Endothelial cell of umbilical vein (primary cell): Measurements from ENCODE around the gene CRELD2. TPM values are rescaled to one million over a fixed set of nuclear protein-coding genes. Genes with fewer than 3 reads are reported as not detected.

Source experiments
- BruUV-seq: library from RNA; stranded (reverse); fragments of 400-500 nt; replicated peaks from 2 replicates; lab custom pipeline; 2021; lab: Mats Ljungman, UMichigan
- CTCF ChIA-PET: fragments of 300-600, 350-600 bp; sonication (Branson Sonifier 250); formaldehyde crosslinking; loops from one replicate; lab custom pipeline; 2021; ENCODE audit warnings: antibody characterized with exemption, inconsistent platforms; lab: Charles Lee
- POLR2A ChIA-PET: fragments of 300-600, 350-600 bp; sonication (Branson Sonifier 250); formaldehyde crosslinking; loops from one replicate; lab custom pipeline; 2021; ENCODE audit warnings: antibody characterized with exemption, inconsistent platforms; lab: Charles Lee
- DNase-seq: peaks from one replicate; pipeline ENCODE4 v3.0.0-alpha.2; 2011; ENCODE audit warnings: low read depth, low spot score
- FAIRE-seq: peaks from 2 replicates; lab custom pipeline; 2011; peaks lifted over from hg19 to GRCh38; lab: Jason Lieb, UNC
- H2AFZ ChIP-seq: 2 replicates; pipeline ENCODE4 v1.6.0; 2012; ENCODE audit warnings: low read depth, low read length, control low read depth, inconsistent platforms
- H3K27ac ChIP-seq: 2 replicates; pipeline ENCODE4 v1.5.1; 2011; ENCODE audit warnings: low read depth, mild to moderate bottlenecking, control low read depth, low read length, moderate library complexity; ENCODE audit not compliant: insufficient read depth
- H3K27me3 ChIP-seq, 2 experiments: 2 replicates each; pipeline versions ENCODE4 v1.6.0 to v1.6.1; 2011; ENCODE audit warnings: low read length in 2 of 2, mixed read lengths in 1 of 2; ENCODE audit not compliant: control insufficient read depth in 2 of 2, insufficient read depth in 2 of 2
- H3K36me3 ChIP-seq, 2 experiments: 2 replicates in 1 of 2; 3 replicates in 1 of 2; pipeline ENCODE4 v1.5.1; 2011; ENCODE audit warnings: low read length in 2 of 2, mild to moderate bottlenecking in 1 of 2, moderate library complexity in 1 of 2; ENCODE audit not compliant: control insufficient read depth in 2 of 2, insufficient read depth in 2 of 2; ENCODE audit errors: extremely low read depth in 1 of 2
- H3K4me1 ChIP-seq: 3 replicates; pipeline ENCODE4 v1.5.1; 2011; ENCODE audit warnings: mild to moderate bottlenecking, low read length; ENCODE audit not compliant: control insufficient read depth, insufficient read depth; ENCODE audit errors: extremely low read depth
- H3K4me2 ChIP-seq: 2 replicates; pipeline ENCODE4 v1.6.1; 2011; ENCODE audit warnings: low read length, control low read depth, mixed read lengths; ENCODE audit not compliant: insufficient read depth
- H3K4me3 ChIP-seq, 3 experiments: fragments of 200-600 bp in 1 of 3; sonication (generic), shearing (Covaris generic) in 1 of 3; replicated peaks in 1 of 3; 2 replicates each; pipeline ENCODE4 v1.5.1; 2011 to 2016; ENCODE audit warnings: control low read depth in 3 of 3, low read length in 3 of 3, mild to moderate bottlenecking in 2 of 3, inconsistent platforms in 1 of 3, low read depth in 1 of 3, moderate library complexity in 1 of 3; ENCODE audit not compliant: insufficient read depth in 1 of 3
- H3K79me2 ChIP-seq: 2 replicates; pipeline ENCODE4 v1.6.0; 2012; ENCODE audit warnings: low read length, inconsistent platforms; ENCODE audit not compliant: control insufficient read depth, insufficient read depth
- H3K9ac ChIP-seq: replicated peaks from 2 replicates; pipeline ENCODE3; 2011; ENCODE audit warnings: low read length, control low read depth; ENCODE audit not compliant: insufficient read depth; ENCODE audit errors: extremely low read depth
- H3K9me1 ChIP-seq: replicated peaks from 3 replicates; pipeline ENCODE4 v1.6.0; 2011; ENCODE audit warnings: mild to moderate bottlenecking, low read length; ENCODE audit not compliant: control insufficient read depth, insufficient read depth; ENCODE audit errors: extremely low read depth
- H3K9me3 ChIP-seq: replicated peaks from 2 replicates; pipeline ENCODE4 v1.5.1; 2012; ENCODE audit warnings: low read length, inconsistent platforms; ENCODE audit not compliant: control insufficient read depth, insufficient read depth
- H4K20me1 ChIP-seq: replicated peaks from 2 replicates; pipeline ENCODE3; 2011; ENCODE audit warnings: mild to moderate bottlenecking, low read length; ENCODE audit not compliant: control insufficient read depth, insufficient read depth; ENCODE audit errors: extremely low read depth
- CTCF ChIP-seq, 2 donors: IDR thresholded peaks; 1 replicate in 1 of 2; 2 replicates in 1 of 2; pipeline ENCODE4 v1.5.1; 2011; ENCODE audit warnings: low read length in 2 of 2, mild to moderate bottlenecking in 2 of 2, moderate library complexity in 2 of 2, control low read depth in 1 of 2, inconsistent platforms in 1 of 2, low read depth in 1 of 2; ENCODE audit not compliant: insufficient read depth in 1 of 2; ENCODE audit errors: extremely low read depth in 1 of 2
- EZH2 ChIP-seq: IDR thresholded peaks from 2 replicates; pipeline ENCODE4 v1.6.1; 2012; ENCODE audit warnings: borderline replicate concordance, low read depth, mild to moderate bottlenecking, moderate library complexity, low read length, inconsistent platforms; ENCODE audit not compliant: severe bottlenecking
- FOS ChIP-seq: IDR thresholded peaks from 2 replicates; pipeline ENCODE4 v1.6.1; 2011; ENCODE audit warnings: mild to moderate bottlenecking, low read length, moderate library complexity, borderline replicate concordance; ENCODE audit not compliant: insufficient read depth
- GATA2 ChIP-seq: IDR thresholded peaks from 2 replicates; pipeline ENCODE4 v1.7.0; 2011; ENCODE audit warnings: low read depth, mild to moderate bottlenecking, moderate library complexity, mixed read lengths, low read length; ENCODE audit not compliant: insufficient read length, insufficient read depth
- JUN ChIP-seq: IDR thresholded peaks from 2 replicates; pipeline ENCODE4 v1.6.1; 2011; ENCODE audit warnings: borderline replicate concordance, low read depth; ENCODE audit not compliant: insufficient read length, insufficient read depth
- MYC ChIP-seq: IDR thresholded peaks from one replicate; pipeline ENCODE4 v1.6.1; 2011; ENCODE audit warnings: mild to moderate bottlenecking, low read depth, low read length
- POLR2A ChIP-seq: IDR thresholded peaks from 2 replicates; pipeline ENCODE4 v1.6.1; 2012; ENCODE audit warnings: low read depth, mild to moderate bottlenecking, control low read depth, low read length
- POLR2AphosphoS5 ChIP-seq: IDR thresholded peaks from 2 replicates; pipeline ENCODE4 v1.6.1; 2012; ENCODE audit warnings: low read depth, mild to moderate bottlenecking, control low read depth, low read length, moderate library complexity; ENCODE audit not compliant: insufficient read depth
- dilution Hi-C: fragments of 300-500 bp; cut with MboI; formaldehyde crosslinking; loops from one replicate; pipeline ENCODE4 v1.15.0; 2019; ENCODE audit warnings: low sequenced_read_pairs; ENCODE audit not compliant: extremely low pct_ligation_motif_present
- intact Hi-C: fragments of 100-400 bp; cut with micrococcal nuclease; formaldehyde crosslinking; loops from one replicate; pipeline ENCODE4 v1.10.0; 2022
- polyA plus RNA-seq, 4 experiments: library from polyadenylated mRNA; depleted of rRNA in 3 of 4; stranded (reverse) in 3 of 4; unstranded in 1 of 4; fragments of >200 nt; gene quantifications; 2 replicates each; pipeline versions ENCODE4 v1.2.1 to v1.2.3, GENCODE V29; 2011 to 2012; ENCODE audit warnings: missing spikeins in 1 of 4
- total RNA-seq: library from RNA; stranded (reverse); gene quantifications from 2 replicates; pipeline ENCODE4 v1.2.3, GENCODE V29; 2021

The CRELD2 gene
- total and polyA plus RNA-seq, 2 donors (not counting 3 experiments of a cell fraction or from before 2014, with no cell fraction given) = 71.0 to 86.3 TPM

GRCh38 chr22:49975543-49976389, 57.3 kb downstream of the CRELD2 start:
- TF ChIP-seq MYC (no peak), FOS (no peak), CTCF (IDR thresholded peaks at IDR 0.05; ENCODE audit: extremely low read depth in 1 of 2, insufficient read depth in 1 of 2, low read depth in 1 of 2, low read length in 2 of 2) (no peak), JUN (no peak), POLR2A (no peak), EZH2 (no peak), POLR2AphosphoS5 (no peak), GATA2 (no peak)
- no peaks in the 10 kb centered on the region for H3K9me1 ChIP-seq
- H3K4me1 ChIP-seq = peaks cover 5% of the 10 kb centered on the region
- intact Hi-C loops = loop anchor here (10.0 kb wide), 1 partner anchor 229 kb away; the partner anchor contains the start of gene SELENOO
- H3K36me3 ChIP-seq = no peaks in the 10 kb centered on the region
- ChIA-PET POLR2A (no interaction called here), CTCF (interaction anchor here (1.0 to 1.6 kb wide), 3 partner anchors 14 to 55 kb away, joined by 3 to 8 read pairs (median 3); no protein-coding TSS in a partner anchor)
- H3K4me3 ChIP-seq = no peak overlapping the region
- no peaks in the 10 kb centered on the region for H3K27me3 ChIP-seq
- H3K79me2 ChIP-seq = no peaks in the 10 kb centered on the region
- H2AFZ ChIP-seq = peak overlapping the region; percentile 4
- H3K9ac ChIP-seq = no peak overlapping the region
- H3K4me2 ChIP-seq = no peak overlapping the region
- no peak overlapping the region for H3K27ac ChIP-seq
- H3K9me3 ChIP-seq = no peaks in the 10 kb centered on the region
- BruUV-seq = no TSS peak
- FAIRE-seq (no peak), DNase-seq (no peak)
- no peaks in the 10 kb centered on the region for H4K20me1 ChIP-seq
- dilution Hi-C loops = no loop called here
